Body of pancreas (tissue), 4 donors: ENCODE data around the gene ADNP2.

Experiments used
- CTCF ChIP-seq, 7 experiments: fragments of 450-650 bp in 4 of 7; fragments of 200-600 bp in 3 of 7; sonication (generic) in 3 of 7; IDR thresholded peaks; one replicate each; pipeline ENCODE4 v1.5.1; 2016 to 2019; ENCODE audit warnings: antibody characterized with exemption in 7 of 7
- POLR2A ChIP-seq, 3 donors: fragments of 450-650 bp; IDR thresholded peaks; one replicate each; pipeline ENCODE4 v1.6.1; 2016; ENCODE audit warnings: antibody characterized with exemption in 3 of 3, mild to moderate bottlenecking in 2 of 3

- TF ChIP-seq CTCF (IDR thresholded peaks at IDR 0.05) (no peak), POLR2A (IDR thresholded peaks at IDR 0.05) (no peak)
Measured at GRCh38 chr18:80166725-80167124, 57.7 kb downstream of the ADNP2 start.
